H9 (cell line): ENCODE data around the gene FRAT2. TPM values are rescaled to one million over a fixed set of nuclear protein-coding genes. Genes with fewer than 3 reads are reported as not detected.

Experiments used
- DNase-seq: peaks from one replicate; pipeline ENCODE4 v3.0.0-alpha.2; 2017
- H2AFZ ChIP-seq: one replicate; pipeline ENCODE4 v1.6.1; 2013; ENCODE audit warnings: mild to moderate bottlenecking, low read length, control low read depth, moderate library complexity
- H2AK5ac ChIP-seq: 2 replicates; pipeline ENCODE4 v1.6.1; 2013; ENCODE audit warnings: low read length, control low read depth, mixed read lengths; ENCODE audit not compliant: insufficient read length
- H2BK120ac ChIP-seq: one replicate; pipeline ENCODE4 v1.6.1; 2013; ENCODE audit warnings: low read depth, mild to moderate bottlenecking, low read length, control low read depth, inconsistent platforms; ENCODE audit not compliant: poor library complexity, severe bottlenecking
- H2BK12ac ChIP-seq: 2 replicates; pipeline ENCODE4 v1.6.1; 2013; ENCODE audit warnings: low read length, control low read depth, mixed read lengths, low read depth; ENCODE audit not compliant: insufficient read length
- H2BK15ac ChIP-seq: 2 replicates; pipeline ENCODE4 v1.6.1; 2013; ENCODE audit warnings: low read depth, low read length, control low read depth
- H2BK20ac ChIP-seq: one replicate; pipeline ENCODE4 v1.6.1; 2013; ENCODE audit warnings: low read depth, mild to moderate bottlenecking, low read length, control low read depth, inconsistent platforms; ENCODE audit not compliant: poor library complexity, severe bottlenecking
- H2BK5ac ChIP-seq: 2 replicates; pipeline ENCODE4 v1.6.1; 2013; ENCODE audit warnings: low read length, control low read depth, mixed read lengths; ENCODE audit not compliant: insufficient read length
- H3K14ac ChIP-seq: 2 replicates; pipeline ENCODE4 v1.6.1; 2013; ENCODE audit warnings: low read length, control low read depth; ENCODE audit not compliant: insufficient read depth
- H3K18ac ChIP-seq: 2 replicates; pipeline ENCODE4 v1.6.1; 2013; ENCODE audit warnings: low read depth, mild to moderate bottlenecking, mixed read lengths, low read length, control low read depth; ENCODE audit not compliant: insufficient read length
- H3K23ac ChIP-seq: 2 replicates; pipeline ENCODE4 v1.6.1; 2013; ENCODE audit warnings: low read length, control low read depth, mixed read lengths, low read depth; ENCODE audit not compliant: insufficient read length
- H3K23me2 ChIP-seq: 2 replicates; pipeline ENCODE4 v1.6.1; 2013; ENCODE audit warnings: low read depth, mild to moderate bottlenecking, mixed read lengths, low read length, control low read depth; ENCODE audit not compliant: insufficient read length, poor library complexity, severe bottlenecking
- H3K27ac ChIP-seq: 2 replicates; pipeline ENCODE4 v1.5.1; 2013; ENCODE audit warnings: low read length, control low read depth, mixed read lengths, low read depth; ENCODE audit not compliant: insufficient read length
- H3K27me3 ChIP-seq: 2 replicates; pipeline ENCODE4 v1.6.1; 2013; ENCODE audit warnings: low read length, control low read depth, inconsistent platforms; ENCODE audit not compliant: insufficient read depth
- H3K4ac ChIP-seq: 2 replicates; pipeline ENCODE4 v1.6.1; 2013; ENCODE audit warnings: low read depth, mild to moderate bottlenecking, control low read depth, inconsistent platforms, low read length, moderate library complexity
- H3K4me1 ChIP-seq: 2 replicates; pipeline ENCODE4 v1.6.1; 2013; ENCODE audit warnings: low read length, control low read depth, inconsistent platforms; ENCODE audit not compliant: insufficient read depth
- H3K4me2 ChIP-seq: 2 replicates; pipeline ENCODE4 v1.6.1; 2013; ENCODE audit warnings: low read length, control low read depth, mixed read lengths; ENCODE audit not compliant: insufficient read length, insufficient read depth
- H3K56ac ChIP-seq: 2 replicates; pipeline ENCODE4 v1.6.1; 2013; ENCODE audit warnings: low read depth, mild to moderate bottlenecking, mixed read lengths, low read length, control low read depth; ENCODE audit not compliant: insufficient read length
- H3K79me1 ChIP-seq: 2 replicates; pipeline ENCODE4 v1.6.1; 2013; ENCODE audit warnings: low read depth, mild to moderate bottlenecking, moderate library complexity, low read length, control low read depth, inconsistent platforms; ENCODE audit not compliant: insufficient read depth, poor library complexity, severe bottlenecking
- H3K79me2 ChIP-seq: 2 replicates; pipeline ENCODE4 v1.6.1; 2013; ENCODE audit warnings: low read length, control low read depth, inconsistent platforms; ENCODE audit not compliant: insufficient read depth
- H3K9ac ChIP-seq: 2 replicates; pipeline ENCODE4 v1.6.1; 2013; ENCODE audit warnings: low read length, control low read depth, mixed read lengths; ENCODE audit not compliant: insufficient read length; ENCODE audit errors: extremely low read depth
- H3K9me3 ChIP-seq: one replicate; pipeline ENCODE4 v1.6.1; 2013; ENCODE audit warnings: low read depth, low read length, inconsistent platforms; ENCODE audit not compliant: control insufficient read depth
- H3T11ph ChIP-seq: one replicate; pipeline ENCODE4 v1.6.1; 2013; ENCODE audit warnings: mild to moderate bottlenecking, low read length, control low read depth, inconsistent platforms
- H4K20me1 ChIP-seq: one replicate; pipeline ENCODE4 v1.6.1; 2013; ENCODE audit not compliant: control insufficient read depth, insufficient read length, insufficient read depth
- H4K5ac ChIP-seq: 2 replicates; pipeline ENCODE4 v1.6.1; 2013; ENCODE audit warnings: low read depth, mild to moderate bottlenecking, mixed read lengths, low read length, control low read depth; ENCODE audit not compliant: insufficient read length
- H4K8ac ChIP-seq: replicated peaks from 2 replicates; pipeline ENCODE4 v1.6.1; 2013; ENCODE audit warnings: low read length, control low read depth, mixed read lengths, low read depth; ENCODE audit not compliant: insufficient read length
- H4K91ac ChIP-seq: 2 replicates; pipeline ENCODE4 v1.6.1; 2013; ENCODE audit warnings: low read depth, mild to moderate bottlenecking, moderate library complexity, mixed read lengths, low read length, control low read depth; ENCODE audit not compliant: insufficient read length
- H3K27ac Mint-ChIP-seq, 3 experiments: 2 replicates in 2 of 3; 3 replicates in 1 of 3; pipeline ENCODE4 v1.8.0; 2020 to 2021; ENCODE audit warnings: mixed read lengths in 3 of 3, mild to moderate bottlenecking in 1 of 3, moderate library complexity in 1 of 3
- H3K27me3 Mint-ChIP-seq: 2 replicates; pipeline ENCODE4 v1.8.0; 2021; ENCODE audit warnings: low read depth, mild to moderate bottlenecking, moderate library complexity, mixed read lengths
- H3K36me3 Mint-ChIP-seq, 3 experiments: 2 replicates in 2 of 3; 3 replicates in 1 of 3; pipeline ENCODE4 v1.8.0; 2020 to 2021; ENCODE audit warnings: low read depth in 3 of 3, mixed read lengths in 3 of 3; ENCODE audit not compliant: insufficient read depth in 1 of 3
- H3K4me1 Mint-ChIP-seq, 2 experiments: 2 replicates each; pipeline ENCODE4 v1.8.0; 2020; ENCODE audit warnings: mixed read lengths in 2 of 2
- H3K4me3 Mint-ChIP-seq, 2 experiments: 2 replicates in 1 of 2; 3 replicates in 1 of 2; pipeline ENCODE4 v1.8.0; 2020 to 2021; ENCODE audit warnings: mild to moderate bottlenecking in 2 of 2, mixed read lengths in 2 of 2, moderate library complexity in 1 of 2
- H3K9me3 Mint-ChIP-seq, 2 experiments: 2 replicates in 1 of 2; 3 replicates in 1 of 2; pipeline ENCODE4 v1.8.0; 2020; ENCODE audit warnings: mild to moderate bottlenecking in 2 of 2, mixed read lengths in 2 of 2, moderate library complexity in 1 of 2
- CTCF ChIP-seq: fragments of 200-600 bp; sonication (generic); conservative IDR thresholded peaks from 3 replicates; pipeline ENCODE4 v1.8.0; 2021; ENCODE audit warnings: antibody characterized with exemption, mild to moderate bottlenecking
- WGBS: extraction: QIAGEN DNeasy Blood & Tissue Kit; methylation state at CpG from one replicate; pipeline ENCODE4 v1.1.7; 2013; ENCODE audit warnings: missing lambda C conversion rate, low lambda C conversion rate, mixed read lengths; ENCODE audit not compliant: insufficient read length; ENCODE audit errors: extremely low coverage; 5-methylcytosine and 5-hydroxymethylcytosine counted together
- total RNA-seq: library from RNA; stranded (reverse); gene quantifications from 2 replicates; pipeline ENCODE4 v1.2.1, GENCODE V29; 2021

FRAT2 gene
- total RNA-seq, 1 experiment from 2014 or later: 129 TPM

- Histone ChIP-seq H4K8ac (no peak overlapping the region), H2BK12ac (no peak overlapping the region), H3K27ac (no peak overlapping the region), H3K9me3 (no peaks in the 10 kb centered on the region), H3K23ac (no peak overlapping the region), H2BK20ac (no peak overlapping the region), H3T11ph (no peak overlapping the region), H2AK5ac (no peak overlapping the region), H3K23me2 (no peaks in the 10 kb centered on the region), H2BK120ac (no peak overlapping the region), H4K5ac (no peak overlapping the region), H3K4me2 (no peak overlapping the region), H3K79me1 (no peaks in the 10 kb centered on the region), H3K9ac (no peak overlapping the region), H3K4me1 (no peaks in the 10 kb centered on the region), H2BK5ac (no peak overlapping the region), H2AFZ (no peak overlapping the region), H3K79me2 (no peaks in the 10 kb centered on the region), H3K56ac (no peak overlapping the region), H4K20me1 (no peaks in the 10 kb centered on the region), H3K27me3 (no peaks in the 10 kb centered on the region), H3K4ac (no peak overlapping the region), H3K14ac (no peak overlapping the region), H2BK15ac (no peak overlapping the region), H4K91ac (no peak overlapping the region), H3K18ac (no peak overlapping the region)
- Mint-ChIP-seq H3K36me3 (peaks cover 37 to 83% (median 67%) of the 10 kb centered on the region in 3 experiments), H3K27me3 (no peaks in the 10 kb centered on the region; the same call in 1 of the 2 replicates), H3K27ac (no peak overlapping the region; a peak in 1 of 7 replicates), H3K9me3 (no peaks in the 10 kb centered on the region), H3K4me1 (no peaks in the 10 kb centered on the region), H3K4me3 (0 out of 5 replicates have a peak overlapping the region, but pooled peaks of 1 of the 2 experiments have one; percentile 25)
- no peak for DNase-seq
- WGBS: no CpG with 5 or more reads among the region's 7 CpGs
- no peak for TF ChIP-seq CTCF
Observed at GRCh38 chr10:97372233-97372875, 37.8 kb upstream of the FRAT2 start.
